ENCODE data around the gene COQ5. TPM values are rescaled to one million over a fixed set of nuclear protein-coding genes. Genes with fewer than 3 reads are reported as not detected.
"Not testable (repeated sequence)": the region's sequence is repeated elsewhere in the genome, so short reads cannot be mapped to it uniquely, and the experiment has no call there.

The COQ5 gene
- polyA plus RNA-seq, 3 donors from 2014 or later: 39.7 to 51.8 (median 49.6) TPM

DNA sequence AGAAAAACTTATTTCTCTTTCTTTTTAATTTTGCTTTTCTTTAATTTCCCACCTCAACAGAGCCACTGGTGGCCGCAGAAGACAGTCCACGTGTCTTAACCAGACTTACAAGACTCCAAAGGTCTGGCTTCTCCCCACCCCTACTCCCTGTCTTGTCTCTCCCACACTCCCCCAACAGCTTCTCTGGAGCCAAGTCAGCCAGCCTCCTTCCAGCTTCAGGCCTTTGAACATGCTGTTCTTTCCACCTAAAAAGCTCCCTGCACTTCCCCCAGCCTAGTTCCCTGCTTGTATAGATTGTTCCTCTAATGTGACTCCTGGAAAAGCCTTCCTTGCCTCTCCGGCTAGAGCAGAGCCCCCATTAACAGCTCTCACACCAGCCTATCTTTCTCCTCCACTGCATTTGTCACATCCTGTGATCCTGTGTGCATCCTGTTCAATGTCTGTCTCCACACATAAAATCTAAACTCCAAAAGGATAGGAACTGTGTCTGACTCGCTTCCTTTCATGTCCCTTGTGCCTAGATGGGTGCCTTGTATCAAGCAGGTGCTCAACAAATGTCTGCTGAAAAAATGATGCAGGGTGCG is 40.8 kb downstream of the COQ5 start:
- H3K4me3 Mint-ChIP-seq: no peak overlapping the region
- H3K9me3 Mint-ChIP-seq: no peaks in the 10 kb centered on the region
- H3K27me3 Mint-ChIP-seq (ENCODE audit: low read depth in 3 of 3): no peaks in the 10 kb centered on the region
- peak overlapping the region in 4 of 6 donors; percentile 17 to 45 (median 32) for H3K27ac Mint-ChIP-seq
- peaks cover 9 to 20% (median 15%) of the 10 kb centered on the region in 3 donors for H3K36me3 Mint-ChIP-seq
- peaks cover 19 to 25% of the 10 kb centered on the region in 2 donors for H3K4me1 Mint-ChIP-seq
- no peak for DNase-seq

DNA sequence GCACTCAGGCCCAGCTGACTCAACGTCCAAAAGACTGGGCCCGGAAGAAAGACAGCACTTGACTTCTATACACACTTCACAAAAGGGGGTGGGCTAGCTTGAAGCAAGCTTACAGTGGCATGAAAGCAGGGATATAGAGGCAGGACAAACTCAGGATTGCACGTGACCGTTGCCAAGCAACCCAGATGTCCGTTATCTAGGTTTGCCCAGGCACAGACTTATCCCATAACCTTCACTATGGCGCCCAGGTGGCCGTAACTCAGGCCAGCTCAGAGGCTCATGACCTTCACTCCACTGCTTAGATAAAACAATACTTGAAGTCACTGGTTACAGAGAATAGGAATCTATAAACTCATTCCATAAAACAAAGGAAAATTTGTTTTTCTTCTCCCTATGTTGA is 41.4 kb downstream of the COQ5 start:
- H3K4me1 Mint-ChIP-seq: peaks cover 24 to 31% of the 10 kb centered on the region in 2 donors
- not testable (repeated sequence) for H3K4me3 Mint-ChIP-seq; H3K9me3 Mint-ChIP-seq; DNase-seq; H3K27me3 Mint-ChIP-seq (ENCODE audit: low read depth in 3 of 3)
- H3K27ac Mint-ChIP-seq: peak overlapping the region in 2 of 6 donors; percentile 8 to 23
- peaks cover 11 to 22% (median 15%) of the 10 kb centered on the region in 3 donors for H3K36me3 Mint-ChIP-seq

DNA sequence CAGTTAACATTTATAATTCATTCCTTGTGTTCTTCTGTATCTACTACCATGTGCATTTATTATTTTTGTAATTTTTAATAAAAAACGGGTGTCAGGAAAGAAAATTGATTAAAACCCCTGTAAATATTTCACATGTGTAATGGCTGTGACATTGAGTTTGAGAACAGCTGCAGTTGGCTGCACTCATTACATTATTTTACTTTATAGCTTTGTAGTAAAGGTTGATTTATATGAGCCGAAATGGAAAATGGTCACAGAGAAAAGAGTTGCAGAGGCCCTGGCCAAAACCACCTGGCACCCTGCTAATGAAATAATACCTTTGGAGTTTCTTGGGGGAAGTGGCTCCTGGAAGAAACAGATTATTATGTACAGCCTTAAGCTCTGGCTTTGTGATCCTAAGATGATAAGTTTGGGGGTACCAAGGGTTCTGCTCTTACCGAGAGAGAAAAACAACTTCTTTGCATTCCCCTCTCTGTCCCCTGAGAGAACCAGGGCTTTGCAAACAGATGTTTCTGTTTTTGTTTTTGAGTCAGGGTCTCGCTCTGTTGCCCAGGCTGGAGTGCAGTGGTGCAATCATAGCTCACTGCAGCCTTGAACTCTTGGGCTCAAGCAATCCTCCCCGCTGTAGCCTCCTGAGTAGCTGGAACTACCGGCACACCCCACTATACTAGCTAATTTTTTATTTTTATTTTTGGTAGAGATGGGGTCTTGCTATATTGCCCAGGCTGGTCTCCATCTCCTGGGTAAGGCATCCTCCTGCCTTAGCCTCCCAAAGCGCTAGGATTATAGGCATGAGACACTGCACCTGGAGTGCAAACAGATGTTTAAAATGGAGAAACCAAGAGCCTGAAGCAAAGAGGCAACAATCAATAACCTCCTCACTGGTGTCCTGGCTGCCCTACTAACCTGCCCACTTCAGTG is 42.7 kb downstream of the COQ5 start:
- Mint-ChIP-seq H3K36me3 (peaks cover 13 to 24% (median 15%) of the 10 kb centered on the region in 3 donors), H3K27ac (no peak overlapping the region), H3K4me3 (no peak overlapping the region), H3K9me3 (no peaks in the 10 kb centered on the region), H3K4me1 (peaks cover 36 to 44% of the 10 kb centered on the region in 2 donors), H3K27me3 (ENCODE audit: low read depth in 3 of 3) (peaks cover 0 to 4% (median 2%) of the 10 kb centered on the region in 3 donors)
- no peak for DNase-seq

DNA sequence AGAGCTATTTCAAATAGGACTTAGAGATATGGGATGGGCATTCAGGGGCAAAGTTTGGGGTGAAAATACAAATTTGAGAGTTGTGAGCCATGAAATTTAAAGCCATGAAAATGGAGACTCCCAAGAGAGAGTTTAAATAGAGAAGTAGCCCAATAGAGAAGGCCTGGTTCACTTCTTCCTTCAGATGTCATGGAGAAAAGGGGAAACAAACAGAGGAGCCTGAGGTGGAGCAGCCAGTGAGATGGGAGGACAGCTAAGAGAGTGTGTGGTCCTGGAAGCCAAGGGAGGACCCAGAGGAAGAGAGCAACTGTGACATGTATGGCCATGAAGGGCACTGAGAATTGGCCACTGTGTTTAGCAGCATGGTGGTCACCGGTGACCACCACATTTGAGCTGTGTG is 45.3 kb downstream of the COQ5 start:
- Mint-ChIP-seq H3K4me1 (peaks cover 52 to 57% of the 10 kb centered on the region in 2 donors), H3K27me3 (ENCODE audit: low read depth in 3 of 3) (peaks cover 3 to 11% (median 8%) of the 10 kb centered on the region in 3 donors), H3K36me3 (peaks cover 8 to 19% (median 15%) of the 10 kb centered on the region in 3 donors), H3K27ac (peak overlapping the region in 5 of 6 donors; percentile 43 to 89 (median 76)), H3K9me3 (no peaks in the 10 kb centered on the region), H3K4me3 (peak overlapping the region in 2 of 5 donors; percentile 3 to 8)
- no peak for DNase-seq

DNA sequence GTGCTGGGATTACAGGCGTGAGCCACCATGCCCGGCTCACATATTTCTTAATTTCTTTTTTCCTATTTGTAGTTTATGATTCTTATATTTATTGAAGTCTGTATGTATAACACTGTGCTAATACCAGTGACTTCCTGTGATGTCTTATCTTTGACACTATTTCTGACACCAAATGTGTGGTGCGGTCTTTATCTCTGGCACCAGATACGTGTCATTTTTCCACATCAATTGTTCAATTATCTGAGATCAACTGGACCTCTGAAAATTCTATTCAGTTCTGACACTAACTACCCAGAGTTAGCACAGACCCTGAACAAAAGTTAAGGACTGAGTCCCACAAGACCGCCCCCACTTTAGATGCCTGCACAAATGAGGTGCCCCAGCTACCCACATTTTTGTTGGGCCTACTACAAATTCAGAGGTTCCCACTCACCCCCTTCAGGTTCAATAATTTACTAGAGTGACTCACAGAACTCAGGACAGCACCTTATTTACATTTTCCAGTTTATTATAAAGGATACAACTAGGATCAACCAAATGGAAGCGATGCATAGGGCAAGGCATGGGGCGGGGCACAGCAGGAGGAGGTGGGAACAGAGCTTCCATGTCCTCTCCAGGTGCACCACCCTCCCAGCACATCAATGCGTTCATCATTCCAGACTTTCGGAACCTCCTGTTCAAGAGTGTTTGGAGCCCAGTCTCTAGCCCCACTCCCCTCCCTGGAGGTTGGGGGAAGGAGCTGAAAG is 47.8 kb downstream of the COQ5 start:
- H3K27me3 Mint-ChIP-seq (ENCODE audit: low read depth in 3 of 3): peaks cover 3 to 12% (median 8%) of the 10 kb centered on the region in 3 donors
- H3K4me1 Mint-ChIP-seq: peaks cover 56 to 58% of the 10 kb centered on the region in 2 donors
- no peaks in the 10 kb centered on the region for H3K9me3 Mint-ChIP-seq
- DNase-seq: peak; percentile 76 to 79 (median 78)
- peak overlapping the region; percentile 87 to 95 (median 89) for H3K4me3 Mint-ChIP-seq
- H3K27ac Mint-ChIP-seq: peak overlapping the region; percentile 94 to 100 (median 98)
- peaks cover 8 to 14% (median 8%) of the 10 kb centered on the region in 3 donors for H3K36me3 Mint-ChIP-seq

DNA sequence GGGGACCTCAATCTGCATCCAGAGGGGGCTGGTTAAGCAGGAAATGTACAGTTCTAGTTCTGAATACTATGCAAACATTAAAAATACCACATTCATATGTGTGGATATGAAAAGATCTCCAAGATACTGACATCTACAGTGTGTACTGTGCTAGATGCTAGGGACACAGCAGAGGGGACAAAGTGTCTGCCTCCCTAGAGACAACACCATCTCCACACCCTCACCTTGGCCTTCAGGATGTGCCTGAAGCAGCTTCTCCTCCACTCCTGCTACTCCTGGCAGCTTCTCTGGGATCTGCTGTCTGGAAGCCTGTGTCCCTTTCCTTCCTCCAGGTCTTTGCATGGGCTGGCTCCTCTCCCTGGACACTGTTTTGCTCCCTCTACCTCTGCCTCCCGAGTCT is 48.7 kb downstream of the COQ5 start:
- Mint-ChIP-seq H3K4me1 (peaks cover 65 to 66% of the 10 kb centered on the region in 2 donors), H3K36me3 (peaks cover 8 to 14% (median 8%) of the 10 kb centered on the region in 3 donors), H3K9me3 (no peaks in the 10 kb centered on the region), H3K27me3 (ENCODE audit: low read depth in 3 of 3) (peaks cover 3 to 12% (median 8%) of the 10 kb centered on the region in 3 donors), H3K27ac (peak overlapping the region; percentile 94 to 100 (median 98)), H3K4me3 (peak overlapping the region; percentile 87 to 95 (median 89))
- no peak for DNase-seq

DNA sequence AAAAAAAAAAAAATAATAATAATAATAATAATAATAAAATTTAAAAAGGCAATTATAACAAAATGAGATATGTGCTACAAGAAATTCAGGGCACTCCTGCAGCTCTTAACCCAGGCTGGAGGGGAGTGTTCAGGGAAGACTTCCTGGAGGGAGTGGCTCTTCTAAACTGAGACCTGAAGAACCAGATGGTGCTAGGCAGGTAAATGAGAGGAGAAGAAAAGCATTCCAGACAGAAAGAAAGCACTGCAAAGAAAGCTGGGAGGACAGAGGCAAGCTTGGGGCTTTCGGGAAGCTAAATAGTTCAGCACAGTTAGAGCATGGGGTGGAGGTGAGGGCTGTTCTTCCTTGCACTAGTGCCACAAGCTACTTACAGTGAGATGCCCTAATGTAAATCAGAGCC is 49.5 kb downstream of the COQ5 start:
- Mint-ChIP-seq H3K36me3 (peaks cover 8 to 14% (median 11%) of the 10 kb centered on the region in 3 donors), H3K27ac (peak overlapping the region; percentile 94 to 100 (median 98)), H3K4me1 (peaks cover 72 to 73% of the 10 kb centered on the region in 2 donors), H3K27me3 (ENCODE audit: low read depth in 3 of 3) (peaks cover 3 to 12% (median 8%) of the 10 kb centered on the region in 3 donors), H3K4me3 (peak overlapping the region; percentile 87 to 95 (median 89)), H3K9me3 (no peaks in the 10 kb centered on the region)
- DNase-seq: no peak

DNA sequence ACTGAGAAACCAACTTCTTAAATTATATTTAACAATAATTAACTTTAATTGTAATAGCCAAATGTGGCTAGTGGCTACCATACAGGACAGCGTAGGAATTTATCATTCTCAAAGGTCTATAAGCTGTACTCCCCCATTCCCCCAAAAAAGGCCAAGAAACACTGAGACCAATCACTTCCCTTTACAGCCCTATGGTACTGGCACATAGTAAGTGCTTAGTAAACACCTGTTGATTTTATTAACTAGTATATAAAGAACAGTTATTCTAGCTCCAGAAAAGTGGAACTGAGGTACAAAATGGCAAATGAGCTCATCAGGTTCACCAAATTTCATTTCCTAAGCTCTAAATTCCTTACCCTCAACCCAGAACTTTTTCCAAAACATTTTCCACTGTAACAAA is 53.3 kb downstream of the COQ5 start:
- H3K4me1 Mint-ChIP-seq: peaks cover 71% of the 10 kb centered on the region in 2 donors
- DNase-seq: no peak
- peak overlapping the region in 1 of 5 donors; percentile 51 for H3K4me3 Mint-ChIP-seq
- H3K27ac Mint-ChIP-seq: peak overlapping the region; percentile 67 to 85 (median 78)
- H3K9me3 Mint-ChIP-seq: no peaks in the 10 kb centered on the region
- peaks cover 0 to 4% (median 4%) of the 10 kb centered on the region in 3 donors for H3K36me3 Mint-ChIP-seq
- peaks cover 0 to 3% (median 2%) of the 10 kb centered on the region in 3 donors for H3K27me3 Mint-ChIP-seq (ENCODE audit: low read depth in 3 of 3)

DNA sequence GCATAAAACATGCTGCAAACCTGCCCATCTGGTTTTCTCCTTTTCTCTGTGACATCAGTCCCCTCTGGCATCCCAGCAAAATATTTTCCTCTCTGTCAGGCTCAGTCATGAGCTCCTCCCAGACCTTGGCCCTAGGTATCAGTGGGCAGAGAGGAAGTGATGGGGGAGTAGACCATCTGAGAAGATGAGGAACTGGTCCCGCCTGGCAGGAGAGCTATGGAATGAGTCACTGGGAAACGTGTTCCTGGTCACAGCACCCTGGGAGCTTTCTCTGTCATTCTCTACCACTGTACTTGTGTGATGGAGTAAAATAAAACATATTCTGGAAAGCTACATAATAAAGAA is 54.4 kb downstream of the COQ5 start:
- H3K9me3 Mint-ChIP-seq: no peaks in the 10 kb centered on the region
- H3K4me1 Mint-ChIP-seq: peaks cover 68 to 70% of the 10 kb centered on the region in 2 donors
- no peak for DNase-seq
- peak overlapping the region in 2 of 5 donors; percentile 14 to 15 for H3K4me3 Mint-ChIP-seq
- peak overlapping the region; percentile 41 to 86 (median 70) for H3K27ac Mint-ChIP-seq
- H3K36me3 Mint-ChIP-seq: peaks cover 3 to 7% (median 7%) of the 10 kb centered on the region in 3 donors
- peaks cover 1 to 4% (median 2%) of the 10 kb centered on the region in 3 donors for H3K27me3 Mint-ChIP-seq (ENCODE audit: low read depth in 3 of 3)

DNA sequence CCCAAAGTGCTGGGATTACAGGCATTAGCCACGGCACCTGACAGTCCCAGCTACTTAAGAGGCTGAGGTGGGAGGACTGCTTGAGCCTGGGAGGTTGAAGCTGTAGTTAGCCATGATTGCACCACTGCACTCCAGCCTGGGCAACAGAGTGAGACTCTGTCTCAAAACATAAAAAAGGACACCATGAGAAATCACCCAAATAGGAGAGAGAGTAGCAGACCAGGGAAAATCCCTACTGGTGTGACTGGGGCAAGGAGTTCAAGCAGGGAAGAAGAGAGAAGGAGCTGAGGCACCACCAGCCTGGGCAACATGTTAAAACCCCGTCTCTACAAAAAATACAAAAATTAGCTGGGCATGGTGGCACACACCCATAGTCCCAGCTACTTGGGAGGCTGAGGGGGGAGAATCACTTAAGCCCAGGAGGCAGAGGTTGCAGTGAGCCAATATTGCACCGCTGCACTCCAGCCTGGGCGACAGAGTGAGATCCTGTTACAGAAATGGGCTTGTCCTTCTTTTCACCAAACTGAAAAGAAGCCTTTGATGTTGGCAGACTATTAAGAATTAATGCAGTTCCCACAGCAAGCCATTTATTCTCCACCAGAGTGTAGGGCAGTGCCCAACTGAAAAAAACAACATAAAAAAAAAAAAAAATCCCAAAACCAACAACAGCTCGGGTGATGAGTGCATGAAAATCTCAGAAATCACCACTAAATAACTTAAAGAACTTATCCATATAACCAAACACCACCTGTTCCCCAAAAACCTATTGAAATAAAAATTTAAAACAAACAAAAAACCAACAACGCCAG is 54.9 kb downstream of the COQ5 start:
- H3K9me3 Mint-ChIP-seq: no peaks in the 10 kb centered on the region
- H3K4me1 Mint-ChIP-seq: peaks cover 64 to 67% of the 10 kb centered on the region in 2 donors
- no peak for DNase-seq
- peaks cover 3 to 7% (median 7%) of the 10 kb centered on the region in 3 donors for H3K36me3 Mint-ChIP-seq
- peak overlapping the region; percentile 41 to 86 (median 76) for H3K27ac Mint-ChIP-seq
- H3K4me3 Mint-ChIP-seq: peak overlapping the region in 4 of 5 donors; percentile 19 to 53 (median 42)
- peaks cover 3 to 8% (median 6%) of the 10 kb centered on the region in 3 donors for H3K27me3 Mint-ChIP-seq (ENCODE audit: low read depth in 3 of 3)

DNA sequence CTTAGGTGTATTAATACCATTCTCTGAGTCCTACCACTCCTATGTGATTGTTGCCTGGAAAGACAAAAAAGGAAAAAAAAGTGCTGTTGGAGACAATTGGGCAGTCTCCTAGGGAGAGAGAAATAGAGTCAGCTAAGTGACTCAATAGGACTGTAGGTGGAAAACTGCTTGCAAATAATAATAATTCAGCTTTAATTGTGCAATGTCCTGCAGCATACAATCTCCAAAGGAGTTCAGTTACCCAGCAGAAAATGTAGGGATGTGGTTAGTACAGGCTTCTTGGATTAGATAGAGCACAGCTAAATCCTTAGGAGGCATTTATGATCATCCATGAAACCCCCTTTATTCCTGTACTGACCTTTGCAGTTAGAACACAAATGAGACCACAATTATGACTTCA is 56.4 kb downstream of the COQ5 start:
- H3K4me1 Mint-ChIP-seq: peaks cover 76 to 78% of the 10 kb centered on the region in 2 donors
- no peak for DNase-seq
- peaks cover 5 to 14% (median 10%) of the 10 kb centered on the region in 3 donors for H3K27me3 Mint-ChIP-seq (ENCODE audit: low read depth in 3 of 3)
- H3K36me3 Mint-ChIP-seq: peaks cover 4 to 8% (median 7%) of the 10 kb centered on the region in 3 donors
- peak overlapping the region; percentile 4 to 100 (median 90) for H3K4me3 Mint-ChIP-seq
- peak overlapping the region in 5 of 6 donors; percentile 46 to 91 (median 65) for H3K27ac Mint-ChIP-seq
- no peaks in the 10 kb centered on the region for H3K9me3 Mint-ChIP-seq

DNA sequence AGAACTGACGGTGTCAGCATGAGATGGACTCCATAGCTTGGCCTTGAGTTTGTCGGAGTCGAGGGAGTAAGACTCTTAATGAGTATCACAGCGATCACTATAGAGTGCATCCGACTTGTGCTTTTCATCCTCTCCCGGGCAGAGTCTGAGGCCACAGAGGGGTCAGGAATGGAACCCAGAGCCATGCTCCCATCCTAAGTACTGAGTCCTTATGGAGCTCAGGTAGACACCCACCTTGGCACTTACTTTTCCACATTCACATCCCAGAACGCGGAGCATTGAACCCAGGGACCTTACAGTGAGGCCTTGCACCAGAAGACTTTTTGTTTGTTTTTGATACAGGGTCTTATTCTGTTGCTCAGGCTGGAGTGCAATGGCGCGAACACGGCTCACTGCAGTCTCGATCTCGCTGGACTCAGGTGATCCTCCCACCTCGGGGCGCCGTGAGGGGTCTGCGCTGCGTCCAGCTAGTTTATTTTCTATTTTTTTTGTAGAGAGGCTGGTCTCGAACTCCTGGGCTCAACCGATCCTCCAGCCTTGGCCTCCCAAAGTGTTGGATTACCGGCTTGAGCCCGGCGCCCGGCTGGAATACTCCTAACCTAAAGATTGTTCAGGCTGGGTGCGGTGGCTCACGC is 58.7 kb downstream of the COQ5 start:
- H3K27ac Mint-ChIP-seq: peak overlapping the region; percentile 88 to 99 (median 96)
- H3K4me3 Mint-ChIP-seq: peak overlapping the region; percentile 90 to 100 (median 97)
- H3K4me1 Mint-ChIP-seq: peaks cover 80 to 84% of the 10 kb centered on the region in 2 donors
- no peak for DNase-seq
- H3K9me3 Mint-ChIP-seq: no peaks in the 10 kb centered on the region
- peaks cover 7 to 15% (median 8%) of the 10 kb centered on the region in 3 donors for H3K36me3 Mint-ChIP-seq
- peaks cover 5 to 13% (median 10%) of the 10 kb centered on the region in 3 donors for H3K27me3 Mint-ChIP-seq (ENCODE audit: low read depth in 3 of 3)

Data from immature natural killer cell (primary cell).